Duodenal mucosa (tissue), 2 donors: ENCODE data around the gene TLR5.
"Not testable (repeated sequence)": the region's sequence is repeated elsewhere in the genome, so short reads cannot be mapped to it uniquely, and the experiment has no call there.

Source experiments
- H3K27ac ChIP-seq: one replicate; pipeline ENCODE4 v1.7.0; 2013; ENCODE audit warnings: low read depth, low read length
- H3K27me3 ChIP-seq, 2 donors: one replicate each; pipeline ENCODE4 v1.7.0; 2013; ENCODE audit warnings: low read length in 2 of 2, control low read depth in 1 of 2; ENCODE audit not compliant: insufficient read depth in 2 of 2, control insufficient read depth in 1 of 2
- H3K36me3 ChIP-seq, 2 donors: one replicate each; pipeline ENCODE4 v1.7.0; 2013; ENCODE audit warnings: low read length in 2 of 2, control low read depth in 1 of 2; ENCODE audit not compliant: insufficient read depth in 2 of 2, control insufficient read depth in 1 of 2
- H3K4me1 ChIP-seq, 2 donors: one replicate each; pipeline ENCODE4 v1.7.0; 2013; ENCODE audit warnings: low read length in 2 of 2, control low read depth in 1 of 2; ENCODE audit not compliant: insufficient read depth in 2 of 2, control insufficient read depth in 1 of 2
- H3K4me3 ChIP-seq, 2 donors: one replicate each; pipeline ENCODE4 v1.7.0; 2013; ENCODE audit warnings: low read length in 2 of 2, low read depth in 1 of 2
- H3K9ac ChIP-seq, 2 donors: one replicate each; pipeline ENCODE4 v1.7.0; 2013; ENCODE audit warnings: low read length in 2 of 2, low read depth in 1 of 2
- H3K9me3 ChIP-seq, 2 donors: one replicate each; pipeline ENCODE4 v1.7.0; 2013; ENCODE audit warnings: low read length in 2 of 2, control low read depth in 1 of 2; ENCODE audit not compliant: control insufficient read depth in 1 of 2

The TLR5 gene

DNA sequence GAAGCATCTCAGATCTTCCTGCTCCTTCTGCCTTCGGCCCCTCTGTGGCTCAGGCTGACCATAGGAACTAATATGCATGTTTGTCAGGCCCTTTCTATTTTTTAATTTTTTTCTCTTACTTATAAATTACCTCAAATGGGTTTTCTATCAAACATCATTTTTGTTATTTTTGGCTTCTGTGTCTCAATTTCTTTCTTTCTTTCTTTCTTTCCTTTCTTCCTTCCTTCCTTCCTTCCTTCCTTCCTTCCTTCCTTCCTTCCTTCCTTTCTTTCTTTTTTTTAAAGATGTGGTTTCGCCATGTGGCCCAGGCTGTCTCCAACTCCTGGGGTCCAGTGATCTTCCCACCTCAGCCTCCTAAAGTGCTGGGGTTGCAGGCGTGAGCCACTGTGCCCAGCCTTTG lies 36.2 kb upstream of the TLR5 start:
- Histone ChIP-seq H3K9ac (no peak overlapping the region), H3K36me3 (no peaks in the 10 kb centered on the region), H3K4me1 (no peaks in the 10 kb centered on the region), H3K4me3 (no peak overlapping the region), H3K27ac (no peak overlapping the region), H3K9me3 (no peaks in the 10 kb centered on the region), H3K27me3 (no peaks in the 10 kb centered on the region)

DNA sequence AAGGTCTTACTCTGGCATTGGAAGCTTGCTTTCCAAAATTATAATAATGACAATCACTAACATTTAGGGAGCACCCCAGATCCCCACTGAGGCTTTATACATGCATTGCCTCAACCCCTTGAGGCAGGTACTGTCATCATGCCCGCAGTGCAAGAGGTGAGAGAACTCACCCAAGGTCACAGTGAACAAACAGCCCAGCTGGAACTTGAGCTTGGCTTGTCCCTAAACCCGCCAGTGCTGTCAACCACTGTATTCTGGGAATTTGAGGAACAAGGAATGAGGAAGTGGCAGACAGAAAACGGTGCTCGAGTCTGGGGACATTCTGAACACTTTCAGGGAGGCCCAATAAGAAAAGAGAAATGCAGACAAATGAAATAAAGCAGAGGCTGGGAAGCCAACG lies 34.6 kb upstream of the TLR5 start:
- Histone ChIP-seq H3K4me1 (no peaks in the 10 kb centered on the region), H3K36me3 (no peaks in the 10 kb centered on the region), H3K9ac (no peak overlapping the region), H3K27ac (no peak overlapping the region), H3K27me3 (no peaks in the 10 kb centered on the region), H3K9me3 (no peaks in the 10 kb centered on the region), H3K4me3 (no peak overlapping the region)

- no peaks in the 10 kb centered on the region for H3K9me3 ChIP-seq
- H3K4me1 ChIP-seq = no peaks in the 10 kb centered on the region
- no peak overlapping the region for H3K9ac ChIP-seq
- no peaks in the 10 kb centered on the region for H3K36me3 ChIP-seq
- H3K27ac ChIP-seq = no peak overlapping the region
- H3K27me3 ChIP-seq = no peaks in the 10 kb centered on the region
- H3K4me3 ChIP-seq = no peak overlapping the region
These were observed 33.4 kb upstream of the TLR5 start for GRCh38 chr1:223176437-223176836.

GRCh38 chr1:223175633-223176032 lies 32.6 kb upstream of the TLR5 start:
- Histone ChIP-seq H3K27ac (no peak overlapping the region), H3K4me1 (no peaks in the 10 kb centered on the region), H3K36me3 (no peaks in the 10 kb centered on the region)

DNA sequence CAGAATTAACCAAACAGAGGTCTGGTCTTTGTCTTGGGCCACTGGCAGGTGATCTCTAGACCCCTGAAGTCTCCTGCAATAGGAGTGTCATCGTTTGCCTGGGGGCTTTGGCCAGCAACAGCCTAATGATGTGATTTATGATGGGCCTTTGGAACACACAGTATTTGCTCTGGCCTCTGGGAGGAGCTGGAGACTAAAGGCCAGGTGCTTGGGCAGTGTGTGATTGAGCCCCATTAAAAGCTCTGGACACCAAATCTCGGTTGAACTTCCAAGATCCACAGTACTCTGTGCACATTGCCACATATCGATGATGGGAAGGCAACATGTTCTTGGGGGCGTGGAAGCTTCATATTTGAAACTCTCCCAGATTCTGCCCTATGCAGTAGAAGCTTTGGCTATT lies 32.0 kb upstream of the TLR5 start:
- H3K27ac ChIP-seq = no peak overlapping the region
- no peak overlapping the region for H3K4me3 ChIP-seq
- no peaks in the 10 kb centered on the region for H3K4me1 ChIP-seq
- no peaks in the 10 kb centered on the region for H3K36me3 ChIP-seq
- no peaks in the 10 kb centered on the region for H3K27me3 ChIP-seq
- no peak overlapping the region for H3K9ac ChIP-seq
- no peaks in the 10 kb centered on the region for H3K9me3 ChIP-seq

More at GRCh38 chr1:223175633-223176032, 32.6 kb upstream of the TLR5 start:
- Histone ChIP-seq H3K9ac (no peak overlapping the region), H3K9me3 (no peaks in the 10 kb centered on the region), H3K27me3 (no peaks in the 10 kb centered on the region), H3K4me3 (no peak overlapping the region)

GRCh38 chr1:223169458-223169857 lies 26.4 kb upstream of the TLR5 start:
- not testable (repeated sequence) for H3K4me1 ChIP-seq, H3K27ac ChIP-seq, H3K27me3 ChIP-seq, H3K9me3 ChIP-seq, H3K4me3 ChIP-seq, H3K36me3 ChIP-seq, H3K9ac ChIP-seq

GRCh38 chr1:223161321-223161720 lies 18.3 kb upstream of the TLR5 start:
- Histone ChIP-seq H3K4me1 (peaks cover 0 to 2% of the 10 kb centered on the region in 2 donors), H3K27me3 (no peaks in the 10 kb centered on the region), H3K9me3 (no peaks in the 10 kb centered on the region), H3K9ac (no peak overlapping the region), H3K4me3 (no peak overlapping the region), H3K27ac (no peak overlapping the region), H3K36me3 (no peaks in the 10 kb centered on the region)

DNA sequence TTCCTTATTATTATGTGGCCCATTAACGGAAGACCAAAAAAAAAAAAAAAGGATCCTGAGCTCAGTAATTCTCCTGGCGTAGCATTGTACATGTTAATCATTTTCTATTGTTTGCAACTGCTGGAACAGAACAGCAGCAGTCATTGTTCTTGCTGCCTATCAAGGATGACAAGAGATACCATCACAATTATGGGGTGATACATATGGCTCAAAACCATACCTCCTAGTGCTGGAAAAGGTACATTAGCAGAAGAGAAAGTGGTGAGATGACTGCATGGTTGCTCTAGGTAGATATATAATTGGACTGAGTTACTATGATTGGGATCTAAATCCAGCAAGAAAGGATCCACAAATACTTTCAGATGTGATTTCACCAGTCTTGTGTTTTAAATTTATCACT lies 13.3 kb upstream of the TLR5 start:
- no peak overlapping the region for H3K27ac ChIP-seq
- no peaks in the 10 kb centered on the region for H3K27me3 ChIP-seq
- no peak overlapping the region for H3K9ac ChIP-seq
- no peak overlapping the region for H3K4me3 ChIP-seq
- H3K9me3 ChIP-seq = no peaks in the 10 kb centered on the region
- H3K36me3 ChIP-seq = no peaks in the 10 kb centered on the region
- peaks cover 9 to 24% of the 10 kb centered on the region in 2 donors for H3K4me1 ChIP-seq

- Histone ChIP-seq H3K36me3 (no peaks in the 10 kb centered on the region), H3K9ac (no peak overlapping the region), H3K9me3 (no peaks in the 10 kb centered on the region), H3K4me3 (no peak overlapping the region), H3K27me3 (no peaks in the 10 kb centered on the region), H3K27ac (no peak overlapping the region), H3K4me1 (peaks cover 9 to 25% of the 10 kb centered on the region in 2 donors)
These were observed 12.1 kb upstream of the TLR5 start for GRCh38 chr1:223155153-223155552.

GRCh38 chr1:223153177-223154119 lies 10.4 kb upstream of the TLR5 start:
- H3K4me3 ChIP-seq = no peak overlapping the region
- no peaks in the 10 kb centered on the region for H3K36me3 ChIP-seq
- H3K9me3 ChIP-seq = no peaks in the 10 kb centered on the region
- no peaks in the 10 kb centered on the region for H3K27me3 ChIP-seq
- peaks cover 9 to 25% of the 10 kb centered on the region in 2 donors for H3K4me1 ChIP-seq
- H3K9ac ChIP-seq = no peak overlapping the region
- no peak overlapping the region for H3K27ac ChIP-seq
